Uterus (tissue), 2 donors: ENCODE measurements around the gene LRIG1.

Experiments used
- POLR2A ChIP-seq, 2 donors: fragments of 450-650 bp; IDR thresholded peaks; one replicate each; pipeline ENCODE4 v1.6.1; 2016; ENCODE audit warnings: antibody characterized with exemption in 2 of 2, mild to moderate bottlenecking in 1 of 2, moderate library complexity in 1 of 2
- TF ChIP-seq, protein P1 (sequence below), 4 experiments: fragments of 200-600 bp in 2 of 4; fragments of 450-650 bp in 2 of 4; sonication (generic) in 2 of 4; IDR thresholded peaks; one replicate each; pipeline ENCODE4 v1.5.1; 2016 to 2019; ENCODE audit warnings: antibody characterized with exemption in 4 of 4, mild to moderate bottlenecking in 2 of 4, moderate library complexity in 1 of 4

DNA sequence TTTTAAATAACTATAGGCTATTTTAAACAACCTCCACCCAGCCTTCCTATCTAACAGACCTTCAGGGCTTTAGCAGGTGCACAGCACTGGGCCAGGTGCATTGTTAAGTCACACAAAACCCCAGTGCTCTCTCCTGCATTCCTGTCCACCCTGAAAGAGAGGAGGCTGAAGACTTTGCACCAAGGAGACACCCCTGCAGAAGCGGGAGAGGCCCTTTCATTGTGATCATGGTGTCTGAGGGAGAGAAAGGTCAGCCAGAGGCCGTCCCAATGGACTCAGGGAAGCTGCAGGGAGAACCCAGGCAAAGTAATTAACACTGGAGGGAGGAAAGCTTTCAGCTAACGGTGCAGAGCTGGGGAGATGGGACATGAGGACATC lies 5.2 kb downstream of the LRIG1 start:
- TF ChIP-seq, protein P1, sequence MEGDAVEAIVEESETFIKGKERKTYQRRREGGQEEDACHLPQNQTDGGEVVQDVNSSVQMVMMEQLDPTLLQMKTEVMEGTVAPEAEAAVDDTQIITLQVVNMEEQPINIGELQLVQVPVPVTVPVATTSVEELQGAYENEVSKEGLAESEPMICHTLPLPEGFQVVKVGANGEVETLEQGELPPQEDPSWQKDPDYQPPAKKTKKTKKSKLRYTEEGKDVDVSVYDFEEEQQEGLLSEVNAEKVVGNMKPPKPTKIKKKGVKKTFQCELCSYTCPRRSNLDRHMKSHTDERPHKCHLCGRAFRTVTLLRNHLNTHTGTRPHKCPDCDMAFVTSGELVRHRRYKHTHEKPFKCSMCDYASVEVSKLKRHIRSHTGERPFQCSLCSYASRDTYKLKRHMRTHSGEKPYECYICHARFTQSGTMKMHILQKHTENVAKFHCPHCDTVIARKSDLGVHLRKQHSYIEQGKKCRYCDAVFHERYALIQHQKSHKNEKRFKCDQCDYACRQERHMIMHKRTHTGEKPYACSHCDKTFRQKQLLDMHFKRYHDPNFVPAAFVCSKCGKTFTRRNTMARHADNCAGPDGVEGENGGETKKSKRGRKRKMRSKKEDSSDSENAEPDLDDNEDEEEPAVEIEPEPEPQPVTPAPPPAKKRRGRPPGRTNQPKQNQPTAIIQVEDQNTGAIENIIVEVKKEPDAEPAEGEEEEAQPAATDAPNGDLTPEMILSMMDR (IDR thresholded peaks at IDR 0.05): no peak
- no peak for TF ChIP-seq POLR2A (IDR thresholded peaks at IDR 0.05)
